GM12891 (cell line): ENCODE results near the gene AP2A2.
A peak's percentile ranks its signal among the peaks of the same experiment; 100 is the strongest.
"Not testable (repeated sequence)": the region's sequence is repeated elsewhere in the genome, so short reads cannot be mapped to it uniquely, and the experiment has no call there.

ENCODE experiments used
- DNase-seq: peaks from one replicate; pipeline ENCODE4 v3.0.0; 2011; ENCODE audit warnings: low spot score; ENCODE audit not compliant: insufficient read length
- FAIRE-seq: peaks from 2 replicates; lab custom pipeline; 2011; peaks lifted over from hg19 to GRCh38; lab: Jason Lieb, UNC
- PAX5 ChIP-seq: IDR thresholded peaks from 2 replicates; pipeline ENCODE4 v1.6.1; 2011; ENCODE audit warnings: low read length, moderate library complexity, mild to moderate bottlenecking; ENCODE audit not compliant: insufficient read depth, severe bottlenecking
- POLR2A ChIP-seq: IDR thresholded peaks from 2 replicates; pipeline ENCODE4 v1.6.1; 2011; ENCODE audit warnings: low read depth, low read length, control low read depth
- POLR2AphosphoS5 ChIP-seq: IDR thresholded peaks from 2 replicates; pipeline ENCODE4 v1.6.1; 2011; ENCODE audit warnings: low read depth, low read length, control low read depth
- POU2F2 ChIP-seq: IDR thresholded peaks from 2 replicates; pipeline ENCODE4 v1.6.1; 2011; ENCODE audit warnings: low read depth, mild to moderate bottlenecking, control low read depth, low read length, moderate library complexity
- SPI1 ChIP-seq: IDR thresholded peaks from 2 replicates; pipeline ENCODE4 v1.6.1; 2011; ENCODE audit warnings: low read depth, low read length, control low read depth
- TAF1 ChIP-seq: IDR thresholded peaks from 2 replicates; pipeline ENCODE4 v1.6.1; 2011; ENCODE audit warnings: low read depth, low read length, control low read depth

The AP2A2 gene

DNA sequence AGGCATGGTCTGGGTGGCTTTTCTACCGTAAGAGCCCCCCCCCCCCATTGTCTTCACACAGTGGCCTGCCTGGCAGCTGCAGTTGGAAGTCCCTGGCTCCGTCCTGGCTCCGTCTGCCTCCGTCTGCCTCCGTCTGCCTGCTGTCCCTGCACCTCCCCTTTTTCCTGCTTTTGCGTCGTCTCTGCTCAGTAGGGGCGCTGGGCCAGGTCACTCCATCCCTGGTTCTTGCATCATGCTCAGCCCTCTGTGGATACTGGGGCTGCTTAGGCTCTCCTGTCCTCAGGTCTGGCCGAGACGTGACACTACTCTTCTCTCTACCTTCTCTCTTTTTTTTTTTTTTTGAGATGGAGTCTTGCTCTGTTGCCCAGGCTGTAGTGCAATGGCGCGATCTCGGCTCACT, 27.8 kb downstream of the AP2A2 start:
- no peak for FAIRE-seq
- no peak for DNase-seq
- no peak for TF ChIP-seq POLR2A
- TF ChIP-seq TAF1 = no peak
- no peak for TF ChIP-seq POU2F2
- TF ChIP-seq PAX5 = no peak
- no peak for TF ChIP-seq POLR2AphosphoS5
- no peak for TF ChIP-seq SPI1

DNA sequence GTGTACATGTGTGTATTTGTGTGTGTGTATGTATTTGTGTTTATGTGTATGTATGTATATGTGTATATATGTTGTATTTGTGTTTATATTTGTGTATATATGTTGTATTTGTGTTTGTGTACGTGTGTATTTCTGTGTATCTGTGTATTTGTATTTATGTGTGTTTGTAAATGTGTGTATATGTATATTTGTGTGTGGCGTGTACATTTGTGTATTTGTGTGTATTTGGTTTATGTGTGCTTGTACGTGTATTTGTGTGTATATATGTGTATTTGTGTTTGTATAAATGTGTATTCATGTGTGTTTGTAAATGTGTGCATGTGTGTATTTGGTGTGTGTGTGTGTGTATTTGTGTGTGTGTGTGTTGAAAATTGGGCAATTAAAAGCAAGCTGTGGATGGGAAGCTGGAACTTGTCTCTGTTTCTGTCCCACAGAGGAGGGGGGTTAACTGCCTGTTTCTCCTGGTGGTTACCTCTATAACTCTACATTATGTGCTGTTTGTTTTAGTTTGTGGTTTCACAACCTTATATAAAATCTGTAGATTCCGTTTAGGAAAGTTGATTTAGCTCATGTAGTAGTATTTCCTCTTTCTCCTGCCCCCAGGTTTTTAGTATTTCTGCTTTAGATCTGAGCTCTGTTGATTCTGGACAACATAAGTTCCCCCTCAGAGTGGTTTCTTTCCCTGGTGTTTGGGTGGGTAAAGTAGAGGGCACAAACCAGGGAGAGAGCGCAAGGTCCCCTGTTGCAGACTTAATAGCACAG, 28.9 kb downstream of the AP2A2 start:
- DNase-seq (no peak), FAIRE-seq (peak; percentile 20)
- TF ChIP-seq POLR2AphosphoS5 = no peak
- TF ChIP-seq POLR2A = no peak
- no peak for TF ChIP-seq SPI1
- no peak for TF ChIP-seq PAX5
- no peak for TF ChIP-seq POU2F2
- TF ChIP-seq TAF1 = no peak

DNA sequence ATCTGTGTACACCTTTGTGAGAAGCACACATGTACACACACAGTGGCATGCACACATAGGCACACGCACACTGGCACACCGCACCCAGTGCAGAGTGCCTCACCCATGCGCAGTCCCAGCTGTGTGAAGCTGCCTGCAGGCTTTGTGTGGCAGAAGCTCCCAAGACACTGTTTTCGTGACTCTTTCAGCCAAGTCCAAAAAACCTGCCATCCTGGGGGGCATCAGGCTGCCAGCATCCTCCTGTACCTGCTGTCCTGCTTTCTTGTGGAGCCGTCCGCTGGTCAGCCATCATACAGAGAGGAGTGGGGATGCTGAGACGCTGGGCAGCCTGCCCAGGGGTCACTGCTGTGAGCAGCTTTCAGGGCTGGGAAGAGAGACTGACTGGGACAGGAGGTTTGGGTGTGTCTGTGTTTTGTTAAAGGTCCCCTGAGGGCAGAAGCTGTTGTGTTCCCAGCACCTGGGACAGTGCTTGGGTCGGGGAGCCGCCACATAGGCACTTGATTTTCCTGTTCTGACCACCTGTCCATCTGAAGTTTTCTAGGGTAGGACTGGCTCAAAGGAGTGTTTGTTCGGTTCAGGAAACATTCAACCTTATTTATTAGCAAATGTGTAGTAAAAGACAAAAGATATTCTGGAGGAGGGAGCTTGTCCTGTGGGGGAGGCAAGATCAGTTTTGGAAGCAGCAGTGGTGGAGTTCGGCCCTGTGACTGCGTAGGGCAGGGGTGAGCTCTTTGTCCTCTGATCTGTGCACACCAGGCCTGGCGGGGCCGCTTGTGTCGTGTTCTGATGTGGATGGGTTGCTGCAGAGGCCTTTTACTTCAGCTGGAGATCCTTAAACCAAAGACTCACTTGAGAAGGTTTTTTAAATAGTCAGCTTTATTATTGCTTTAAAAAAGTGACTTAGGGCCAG, 29.7 kb downstream of the AP2A2 start:
- FAIRE-seq = no peak
- no peak for TF ChIP-seq PAX5
- no peak for TF ChIP-seq POLR2A
- TF ChIP-seq TAF1 = no peak
- no peak for TF ChIP-seq POU2F2
- no peak for TF ChIP-seq SPI1
- no peak for TF ChIP-seq POLR2AphosphoS5
- no peak for DNase-seq

DNA sequence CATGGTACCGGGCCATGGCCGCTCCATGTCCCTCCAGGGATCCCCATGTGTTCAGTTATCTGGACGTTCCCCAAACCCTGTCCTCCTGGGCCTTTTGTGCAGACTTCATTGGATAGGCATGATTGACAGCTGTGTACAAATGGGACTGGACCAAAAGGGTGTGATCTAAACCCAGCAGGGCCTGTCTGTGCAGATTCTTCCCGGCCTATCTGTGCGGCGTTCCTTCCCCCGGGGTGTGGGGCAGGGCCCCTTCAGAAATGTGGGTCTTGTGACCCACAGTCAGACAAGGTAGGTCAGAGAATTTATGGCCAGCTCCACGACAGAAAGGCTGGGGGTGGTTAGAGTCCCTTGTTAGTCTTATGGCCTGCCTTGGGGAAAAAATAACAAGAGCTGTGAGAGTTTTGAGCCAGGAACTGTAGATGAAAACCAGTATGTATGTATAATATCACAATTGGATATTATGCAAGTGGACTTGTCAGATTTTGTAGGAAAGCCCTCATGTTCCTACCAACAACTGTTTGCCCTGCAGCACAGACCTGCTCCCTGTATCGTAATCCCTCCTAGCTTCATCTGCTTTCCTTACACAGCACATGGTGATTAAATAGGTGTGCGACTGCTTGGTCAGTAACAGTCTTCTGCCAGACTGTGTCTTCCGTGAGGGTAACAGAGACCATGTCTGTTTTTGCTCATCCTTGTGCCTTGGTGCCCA, 31.7 kb downstream of the AP2A2 start:
- no peak for FAIRE-seq
- TF ChIP-seq PAX5 = no peak
- TF ChIP-seq POLR2AphosphoS5 = no peak
- TF ChIP-seq TAF1 = no peak
- no peak for TF ChIP-seq SPI1
- no peak for TF ChIP-seq POLR2A
- no peak for TF ChIP-seq POU2F2

DNA sequence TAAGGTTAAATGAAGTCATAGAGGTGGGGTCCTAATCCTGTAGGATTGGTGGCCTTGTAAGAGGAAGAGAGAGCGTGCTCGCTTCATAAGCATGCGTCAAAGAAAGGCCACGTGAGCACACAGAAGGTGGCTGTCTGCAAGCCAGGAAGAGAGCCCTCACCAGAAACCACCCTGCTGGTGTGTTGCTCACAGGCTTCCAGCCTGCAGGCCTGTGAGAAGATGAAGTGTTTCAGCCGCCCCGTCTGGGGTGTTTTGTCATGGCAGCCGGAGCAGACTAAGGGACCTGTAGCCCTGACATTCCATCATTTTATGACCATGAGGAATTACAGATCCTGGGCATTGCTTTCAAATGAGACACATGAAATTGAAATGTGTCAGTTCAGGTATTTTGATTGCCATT, 32.4 kb downstream of the AP2A2 start:
- no peak for FAIRE-seq
- no peak for TF ChIP-seq POLR2A
- no peak for TF ChIP-seq POU2F2
- no peak for TF ChIP-seq PAX5
- no peak for TF ChIP-seq SPI1
- no peak for TF ChIP-seq POLR2AphosphoS5
- TF ChIP-seq TAF1 = no peak
- DNase-seq = no peak

More for the DNA sequence above, 31.7 kb downstream of the AP2A2 start:
- DNase-seq = no peak

DNA sequence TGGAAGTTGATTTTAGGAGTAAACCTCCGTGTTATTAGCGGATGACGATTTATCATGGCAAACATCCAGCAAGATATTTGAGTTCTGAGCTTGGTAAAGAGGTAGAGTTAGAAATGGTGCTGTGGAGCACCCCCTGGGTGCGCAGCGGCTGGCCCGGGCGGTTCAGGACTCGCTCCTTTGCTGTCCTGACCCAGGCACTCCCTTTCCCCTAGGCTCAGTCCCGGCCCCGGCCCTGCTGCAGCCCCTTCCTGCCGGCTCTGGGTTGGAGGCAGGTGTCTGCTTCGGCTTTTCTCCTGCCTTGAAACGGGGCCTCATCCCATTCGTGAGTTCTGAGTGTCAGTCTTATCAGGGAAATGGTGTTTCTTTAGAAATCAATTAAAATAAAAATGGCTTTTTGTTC, 33.4 kb downstream of the AP2A2 start:
- FAIRE-seq (no peak), DNase-seq (no peak)
- TF ChIP-seq POLR2A (no peak), POLR2AphosphoS5 (no peak), SPI1 (no peak), PAX5 (no peak), POU2F2 (no peak), TAF1 (no peak)

DNA sequence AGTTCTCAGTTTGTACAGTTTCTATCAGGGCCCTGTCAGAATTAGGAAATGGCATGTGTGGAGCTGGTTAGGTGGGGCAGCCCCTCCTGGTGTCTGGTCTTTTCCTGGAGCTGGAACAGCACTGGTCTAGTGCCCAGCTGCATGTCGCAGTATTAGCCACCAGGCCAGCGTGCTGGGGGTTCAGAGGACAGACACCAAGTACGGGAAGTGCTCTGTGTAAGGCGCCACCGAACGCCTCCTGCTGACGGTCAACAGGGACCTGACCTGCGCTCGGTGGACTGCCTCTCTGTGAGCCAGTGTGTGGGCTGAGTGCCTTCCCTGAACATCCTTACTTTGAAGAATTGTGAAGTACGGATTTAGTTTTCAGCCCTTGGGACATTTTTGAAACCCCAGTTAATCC, 33.9 kb downstream of the AP2A2 start:
- FAIRE-seq = no peak

DNA sequence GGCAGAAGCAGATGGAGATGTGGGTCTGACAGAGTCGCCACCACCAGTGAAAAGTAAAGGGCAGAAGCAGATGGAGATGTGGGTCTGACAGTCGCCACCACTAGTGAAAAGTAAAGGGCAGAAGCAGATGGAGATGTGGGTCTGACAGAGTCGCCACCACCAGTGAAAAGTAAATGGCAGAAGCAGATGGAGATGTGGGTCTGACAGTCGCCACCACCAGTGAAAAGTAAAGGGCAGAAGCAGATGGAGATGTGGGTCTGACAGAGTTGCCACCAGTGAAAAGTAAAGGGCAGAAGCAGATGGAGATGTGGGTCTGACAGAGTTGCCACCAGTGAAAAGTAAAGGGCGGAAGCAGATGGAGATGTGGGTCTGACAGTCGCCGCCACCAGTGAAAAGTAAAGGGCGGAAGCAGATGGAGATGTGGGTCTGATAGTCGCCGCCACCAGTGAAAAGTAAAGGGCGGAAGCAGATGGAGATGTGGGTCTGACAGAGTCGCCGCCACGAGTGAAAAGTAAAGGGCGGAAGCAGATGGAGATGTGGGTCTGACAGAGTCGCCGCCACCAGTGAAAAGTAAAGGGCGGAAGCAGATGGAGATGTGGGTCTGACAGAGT, 35.7 kb downstream of the AP2A2 start:
- not testable (repeated sequence) for DNase-seq, FAIRE-seq

More for the DNA sequence above, 33.9 kb downstream of the AP2A2 start:
- no peak for DNase-seq
- TF ChIP-seq POU2F2 = no peak
- TF ChIP-seq PAX5 = no peak

DNA sequence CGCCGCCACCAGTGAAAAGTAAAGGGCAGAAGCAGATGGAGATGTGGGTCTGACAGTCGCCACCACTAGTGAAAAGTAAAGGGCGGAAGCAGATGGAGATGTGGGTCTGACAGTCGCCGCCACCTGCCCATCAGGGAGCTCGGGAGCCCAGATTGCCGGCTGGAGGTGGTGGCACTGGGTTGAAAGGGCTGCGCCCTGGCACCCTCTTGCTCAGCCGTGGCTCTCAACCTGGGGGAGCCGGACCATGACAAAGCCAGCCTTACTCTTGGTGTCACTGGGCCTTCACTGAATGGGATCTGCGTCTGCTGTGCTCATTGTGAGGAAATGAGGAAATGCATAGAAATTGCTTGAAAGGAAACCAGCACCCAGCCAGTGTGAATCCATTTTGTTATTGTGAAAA, 36.3 kb downstream of the AP2A2 start:
- no peak for DNase-seq
- TF ChIP-seq PAX5 (no peak), SPI1 (no peak), POU2F2 (no peak), POLR2AphosphoS5 (no peak), POLR2A (no peak)
- no peak for FAIRE-seq

DNA sequence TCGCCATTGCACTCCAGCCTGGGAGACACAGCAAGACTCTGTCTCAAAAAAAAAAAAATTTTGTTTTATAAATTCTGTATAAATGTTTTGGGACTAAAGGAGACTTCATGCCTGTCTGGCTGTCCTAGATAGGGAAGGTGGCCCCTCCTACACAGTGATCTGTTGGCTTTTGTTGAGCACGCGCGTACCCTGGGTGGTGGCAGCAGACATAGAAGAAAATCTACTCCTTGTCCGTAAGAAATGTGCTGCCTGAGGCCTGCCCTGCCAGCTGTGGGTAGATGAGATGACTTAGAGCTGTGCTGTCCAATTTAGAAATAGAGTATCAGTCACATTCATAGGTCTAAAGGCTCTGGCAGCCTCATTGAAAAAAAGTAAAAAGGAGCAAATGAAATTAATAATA, 37.0 kb downstream of the AP2A2 start:
- no peak for TF ChIP-seq POLR2AphosphoS5
- TF ChIP-seq SPI1 = no peak
- TF ChIP-seq POLR2A = no peak
- no peak for TF ChIP-seq POU2F2
- no peak for TF ChIP-seq TAF1
- no peak for TF ChIP-seq PAX5
- no peak for DNase-seq
- FAIRE-seq = no peak
